GM21390 (cell line): ENCODE results near the gene DISC1.

Experiments
- ATAC-seq: cut with Tn5 transposase; IDR thresholded peaks from one replicate; pipeline ENCODE4 v1.9.1; 2021; ENCODE audit not compliant: unreplicated experiment

Gene DISC1

GRCh38 chr1:231694075-231694431 is 67.5 kb downstream of the DISC1 start:
- no peak for ATAC-seq

- no peak for ATAC-seq
Observed at GRCh38 chr1:231694465-231695077, 68.0 kb downstream of the DISC1 start.

DNA sequence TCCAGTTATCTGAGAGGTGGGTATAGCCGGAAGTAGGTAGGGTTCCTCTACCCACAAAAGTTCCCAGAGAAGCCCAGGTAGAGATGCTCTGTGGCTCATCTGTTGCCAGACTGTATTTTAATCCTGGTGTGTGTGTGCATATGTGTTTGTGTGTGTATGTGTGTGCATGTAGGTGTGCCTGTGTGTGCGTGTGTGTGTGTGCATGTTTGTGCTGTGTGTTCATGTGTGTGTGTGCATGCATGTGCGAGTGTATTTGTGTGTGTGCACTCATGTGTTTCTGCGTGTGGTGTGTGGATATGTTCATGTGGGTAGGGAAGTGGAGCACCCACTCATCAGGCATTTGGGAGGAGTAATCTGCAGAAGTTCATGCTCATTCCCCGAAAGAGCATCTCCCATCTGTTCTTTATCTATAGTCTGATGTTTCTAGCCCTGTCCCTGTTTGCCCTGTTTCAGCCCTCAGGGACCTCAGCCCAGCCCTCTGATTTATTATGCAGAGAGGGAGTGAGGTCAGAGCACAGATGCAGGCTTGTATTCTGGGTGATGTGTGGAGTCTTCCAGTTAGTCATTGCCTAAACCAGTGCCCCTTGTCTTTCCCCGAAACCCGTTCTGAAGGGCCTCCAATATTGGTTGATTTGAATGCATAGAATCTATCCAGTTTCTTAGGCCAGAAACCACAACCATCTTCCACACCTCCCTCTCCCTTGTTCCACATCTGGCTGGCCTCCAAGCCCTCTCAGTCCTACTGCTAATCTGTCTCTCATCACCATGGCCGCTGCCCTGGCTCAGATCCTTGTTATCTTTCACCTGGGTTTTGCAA is 69.1 kb downstream of the DISC1 start:
- no peak for ATAC-seq

GRCh38 chr1:231699784-231700183 is 73.2 kb downstream of the DISC1 start:
- ATAC-seq, result no peak

DNA sequence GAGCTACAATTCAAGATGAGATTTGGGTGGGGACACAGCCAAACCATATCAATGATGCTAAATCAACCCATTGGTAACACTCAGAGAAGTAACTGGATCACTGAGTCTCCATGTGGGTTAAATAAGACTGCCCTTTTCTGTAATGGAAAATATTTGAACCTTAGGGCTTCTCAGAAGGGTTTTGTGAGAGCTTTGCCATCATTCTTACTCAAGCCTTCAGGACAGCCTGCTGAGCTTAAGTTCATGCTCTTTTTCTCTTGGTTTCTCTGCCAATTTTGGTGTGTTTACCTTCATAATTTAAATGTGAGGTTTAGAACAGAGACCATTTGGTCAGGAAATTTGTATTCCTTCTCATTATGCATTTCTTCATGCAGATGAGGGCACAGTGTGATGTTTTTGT is 74.7 kb downstream of the DISC1 start:
- no peak for ATAC-seq

DNA sequence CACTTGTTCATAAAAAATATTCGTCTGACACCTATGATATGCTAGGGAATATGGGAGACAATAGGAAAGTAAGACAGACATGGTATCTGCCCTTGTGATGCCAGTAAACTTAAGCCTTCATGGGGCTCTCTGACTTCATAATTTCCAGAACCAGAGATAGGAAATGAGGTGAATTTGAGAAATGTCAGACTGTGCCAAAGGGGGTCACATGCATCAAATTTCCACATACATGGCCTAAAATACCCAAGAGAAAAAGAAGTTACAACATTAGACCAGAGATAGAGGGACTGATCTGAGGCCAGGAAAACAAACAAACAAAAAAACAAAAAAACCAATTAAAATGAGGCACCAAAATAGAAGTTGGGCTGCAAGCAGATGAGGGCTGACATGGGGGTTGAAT is 75.7 kb downstream of the DISC1 start:
- ATAC-seq, result no peak

DNA sequence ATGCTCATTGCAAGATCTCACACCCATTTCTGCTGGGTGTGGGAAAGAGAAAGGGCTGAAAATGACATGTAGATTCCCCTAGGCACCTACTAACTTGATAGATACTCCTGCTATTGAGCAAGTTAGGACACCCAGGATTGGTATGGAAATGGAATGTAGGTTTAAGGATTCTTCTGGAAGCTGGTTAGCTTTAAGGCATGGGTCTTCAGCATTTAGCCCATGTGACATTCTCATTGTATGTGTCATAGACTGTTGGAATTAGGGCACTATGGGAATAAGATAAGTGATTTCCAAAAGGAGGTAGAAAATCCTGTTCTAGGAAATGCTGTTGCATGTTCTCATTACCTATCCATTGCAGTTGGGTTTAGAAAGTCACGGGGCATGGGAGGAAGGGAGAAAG is 76.2 kb downstream of the DISC1 start:
- ATAC-seq, result no peak

- ATAC-seq, result no peak
Observed at GRCh38 chr1:231705806-231706760, 79.5 kb downstream of the DISC1 start.

GRCh38 chr1:231706934-231707333 is 80.3 kb downstream of the DISC1 start:
- no peak for ATAC-seq

- no peak for ATAC-seq
Observed at GRCh38 chr1:231707407-231707806, 80.8 kb downstream of the DISC1 start.

GRCh38 chr1:231708394-231708793 is 81.8 kb downstream of the DISC1 start:
- ATAC-seq, result no peak

- no peak for ATAC-seq
Observed at GRCh38 chr1:231714440-231714839, 87.8 kb downstream of the DISC1 start.

DNA sequence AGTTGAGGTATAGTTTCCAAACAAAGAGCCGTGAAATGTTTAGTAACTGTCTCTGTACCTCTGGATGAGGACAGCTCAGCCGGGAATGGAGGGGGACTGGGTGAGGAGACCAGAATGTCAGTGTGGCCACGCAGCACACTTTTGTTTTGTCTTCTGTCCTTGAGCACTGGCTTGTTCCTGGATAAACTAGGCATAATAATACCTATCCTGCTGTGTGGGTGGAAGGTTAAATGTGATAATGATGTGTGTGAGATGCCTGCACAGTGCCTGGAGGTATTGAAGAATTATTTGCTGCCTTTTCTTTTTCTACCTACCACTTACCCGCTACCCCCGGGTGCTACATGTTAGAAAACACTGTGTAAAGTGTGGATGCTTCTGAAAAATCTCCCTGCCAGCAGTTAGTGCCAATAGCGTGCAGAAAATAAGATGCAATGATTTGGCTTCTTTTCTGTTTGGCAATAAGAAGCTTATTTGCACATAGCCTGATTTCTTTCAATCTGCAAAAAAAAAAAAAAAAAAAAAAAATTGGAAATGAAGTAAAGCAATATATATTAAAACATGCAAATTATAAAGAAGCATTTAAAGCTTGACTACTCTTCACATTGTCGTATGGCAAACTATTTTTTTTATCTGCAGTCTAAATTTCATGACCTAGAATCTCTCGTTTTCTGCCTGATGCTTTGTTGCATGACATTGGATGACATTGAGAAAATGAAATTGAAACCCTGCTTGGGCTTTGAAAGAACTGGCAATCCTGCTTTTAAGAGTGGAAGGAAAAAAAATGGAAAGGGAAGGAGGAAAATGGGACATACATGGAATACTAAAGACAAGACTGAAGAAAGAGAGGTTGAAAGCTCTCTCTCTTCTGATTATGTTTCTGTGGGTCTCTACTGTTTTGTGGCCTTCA is 89.5 kb downstream of the DISC1 start:
- no peak for ATAC-seq

GRCh38 chr1:231716879-231717278 is 90.3 kb downstream of the DISC1 start:
- ATAC-seq, result no peak

DNA sequence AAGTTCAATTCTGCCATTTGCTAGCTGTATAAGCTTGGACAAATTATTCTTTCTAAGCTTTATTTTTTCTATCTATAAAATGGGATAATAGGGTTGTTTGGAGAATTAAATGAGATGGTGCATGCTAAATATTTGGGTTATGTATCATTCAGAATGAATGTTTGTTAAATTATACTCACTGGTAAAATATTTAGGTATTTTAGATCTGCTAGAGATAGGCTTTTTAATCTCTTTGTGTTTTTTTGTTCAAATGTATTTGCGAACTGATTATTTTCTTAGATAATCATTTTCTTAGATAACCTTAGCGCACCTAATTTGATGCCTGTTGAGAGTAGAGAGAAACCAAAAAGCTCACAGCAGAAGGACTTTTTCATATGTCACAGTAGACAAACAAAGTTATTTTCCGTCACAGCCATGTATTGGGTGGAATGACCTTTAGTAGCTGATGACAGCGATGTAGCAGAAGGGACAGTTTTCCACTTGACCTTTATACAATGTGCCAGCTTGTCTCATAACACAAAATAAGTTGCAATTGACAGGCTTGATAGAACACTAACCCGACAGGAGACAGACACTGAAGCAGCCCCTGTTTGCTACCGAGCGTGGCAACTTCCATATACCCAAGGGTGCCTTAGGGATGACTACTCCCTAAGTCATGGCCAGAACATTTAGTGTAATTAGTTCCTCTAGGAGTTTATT is 93.0 kb downstream of the DISC1 start:
- ATAC-seq, result no peak

GRCh38 chr1:231720652-231721325 is 94.2 kb downstream of the DISC1 start:
- ATAC-seq, result no peak

DNA sequence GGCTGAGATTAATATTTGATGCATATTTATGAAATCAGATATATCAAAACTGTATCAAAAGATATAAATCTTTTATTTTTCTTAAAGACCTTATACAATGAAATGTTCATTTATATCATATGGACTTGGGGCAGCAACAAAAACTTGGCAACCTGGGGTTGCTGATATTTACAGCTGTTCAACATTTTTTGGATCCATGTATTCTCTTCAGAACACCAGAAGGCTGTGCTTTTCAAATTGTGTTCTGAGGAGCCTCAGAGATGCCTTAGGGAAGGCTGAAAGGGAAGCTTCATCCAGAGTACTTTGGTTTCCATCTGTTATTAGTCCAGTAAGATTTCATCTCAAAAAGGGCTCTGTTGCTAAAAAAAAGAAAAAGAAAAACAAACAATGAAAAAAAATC is 94.8 kb downstream of the DISC1 start:
- ATAC-seq, result no peak

GRCh38 chr1:231722356-231722755 is 95.8 kb downstream of the DISC1 start:
- ATAC-seq, result no peak

GRCh38 chr1:231723146-231723545 is 96.6 kb downstream of the DISC1 start:
- ATAC-seq, result no peak
